ENCODE data around the gene FHIT. TPM values are rescaled to one million over a fixed set of nuclear protein-coding genes. Genes with fewer than 3 reads are reported as not detected.

The FHIT gene
- total RNA-seq, 1 donor from 2014 or later: 16.1 TPM

DNA sequence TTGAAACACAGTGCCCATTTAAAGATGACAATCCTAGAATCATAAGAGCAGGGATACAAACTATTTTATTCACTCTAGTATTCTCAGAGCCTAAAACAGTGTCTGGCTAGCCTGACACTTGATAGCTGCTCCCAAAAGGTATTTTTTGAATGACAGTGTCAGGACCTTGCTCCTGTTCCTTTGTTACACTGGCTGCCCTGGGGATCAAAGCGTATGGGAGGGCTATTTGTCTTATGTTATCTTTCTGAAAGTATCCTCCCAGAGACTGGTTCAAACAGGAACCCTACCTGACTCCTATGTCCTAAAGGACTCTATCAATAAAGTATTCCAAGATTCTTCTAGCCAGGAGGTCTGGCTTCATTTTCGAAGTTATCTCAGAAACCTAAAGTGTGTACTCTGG lies 621.4 kb downstream of the FHIT start:
- Mint-ChIP-seq H3K27ac (no peak overlapping the region), H3K36me3 (ENCODE audit: insufficient read depth) (no peaks in the 10 kb centered on the region), H3K4me1 (ENCODE audit: low read depth) (no peaks in the 10 kb centered on the region), H3K9me3 (ENCODE audit: low read depth) (no peaks in the 10 kb centered on the region), H3K27me3 (no peaks in the 10 kb centered on the region), H3K4me3 (ENCODE audit: low read depth) (no peak overlapping the region)
- TF ChIP-seq, protein P1, sequence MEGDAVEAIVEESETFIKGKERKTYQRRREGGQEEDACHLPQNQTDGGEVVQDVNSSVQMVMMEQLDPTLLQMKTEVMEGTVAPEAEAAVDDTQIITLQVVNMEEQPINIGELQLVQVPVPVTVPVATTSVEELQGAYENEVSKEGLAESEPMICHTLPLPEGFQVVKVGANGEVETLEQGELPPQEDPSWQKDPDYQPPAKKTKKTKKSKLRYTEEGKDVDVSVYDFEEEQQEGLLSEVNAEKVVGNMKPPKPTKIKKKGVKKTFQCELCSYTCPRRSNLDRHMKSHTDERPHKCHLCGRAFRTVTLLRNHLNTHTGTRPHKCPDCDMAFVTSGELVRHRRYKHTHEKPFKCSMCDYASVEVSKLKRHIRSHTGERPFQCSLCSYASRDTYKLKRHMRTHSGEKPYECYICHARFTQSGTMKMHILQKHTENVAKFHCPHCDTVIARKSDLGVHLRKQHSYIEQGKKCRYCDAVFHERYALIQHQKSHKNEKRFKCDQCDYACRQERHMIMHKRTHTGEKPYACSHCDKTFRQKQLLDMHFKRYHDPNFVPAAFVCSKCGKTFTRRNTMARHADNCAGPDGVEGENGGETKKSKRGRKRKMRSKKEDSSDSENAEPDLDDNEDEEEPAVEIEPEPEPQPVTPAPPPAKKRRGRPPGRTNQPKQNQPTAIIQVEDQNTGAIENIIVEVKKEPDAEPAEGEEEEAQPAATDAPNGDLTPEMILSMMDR (IDR thresholded peaks at IDR 0.05; ENCODE audit: unreplicated experiment): no peak
- no peak for DNase-seq (ENCODE audit: low spot score, unreplicated experiment)

- H3K9me3 Mint-ChIP-seq (ENCODE audit: low read depth): peaks cover 13% of the 10 kb centered on the region
- no peaks in the 10 kb centered on the region for H3K4me1 Mint-ChIP-seq (ENCODE audit: low read depth)
- H3K27ac Mint-ChIP-seq: no peak overlapping the region
- TF ChIP-seq, protein P1 (IDR thresholded peaks at IDR 0.05; ENCODE audit: unreplicated experiment): no peak
- H3K36me3 Mint-ChIP-seq (ENCODE audit: insufficient read depth): peaks cover 3% of the 10 kb centered on the region
- DNase-seq (ENCODE audit: low spot score, unreplicated experiment): no peak
- no peaks in the 10 kb centered on the region for H3K27me3 Mint-ChIP-seq
- H3K4me3 Mint-ChIP-seq (ENCODE audit: low read depth): no peak overlapping the region
Measured at GRCh38 chr3:60622349-60622748, 628.9 kb downstream of the FHIT start.

- peaks cover 13% of the 10 kb centered on the region for H3K9me3 Mint-ChIP-seq (ENCODE audit: low read depth)
- H3K4me1 Mint-ChIP-seq (ENCODE audit: low read depth): peaks cover 4% of the 10 kb centered on the region
- H3K27me3 Mint-ChIP-seq: no peaks in the 10 kb centered on the region
- H3K27ac Mint-ChIP-seq: no peak overlapping the region
- H3K36me3 Mint-ChIP-seq (ENCODE audit: insufficient read depth): peaks cover 3% of the 10 kb centered on the region
- DNase-seq (ENCODE audit: low spot score, unreplicated experiment): no peak
- H3K4me3 Mint-ChIP-seq (ENCODE audit: low read depth): no peak overlapping the region
- TF ChIP-seq, protein P1 (IDR thresholded peaks at IDR 0.05; ENCODE audit: unreplicated experiment): no peak
Measured at GRCh38 chr3:60617188-60617587, 634.1 kb downstream of the FHIT start.

- no peak overlapping the region for H3K27ac Mint-ChIP-seq
- peaks cover 3% of the 10 kb centered on the region for H3K9me3 Mint-ChIP-seq (ENCODE audit: low read depth)
- no peak overlapping the region for H3K4me3 Mint-ChIP-seq (ENCODE audit: low read depth)
- DNase-seq (ENCODE audit: low spot score, unreplicated experiment): no peak
- peaks cover 4% of the 10 kb centered on the region for H3K4me1 Mint-ChIP-seq (ENCODE audit: low read depth)
- TF ChIP-seq, protein P1 (IDR thresholded peaks at IDR 0.05; ENCODE audit: unreplicated experiment): no peak
- no peaks in the 10 kb centered on the region for H3K27me3 Mint-ChIP-seq
- H3K36me3 Mint-ChIP-seq (ENCODE audit: insufficient read depth): no peaks in the 10 kb centered on the region
Measured at GRCh38 chr3:60613769-60614303, 637.4 kb downstream of the FHIT start.

GRCh38 chr3:60610441-60611112 lies 640.7 kb downstream of the FHIT start:
- TF ChIP-seq, protein P1 (IDR thresholded peaks at IDR 0.05; ENCODE audit: unreplicated experiment): no peak
- Mint-ChIP-seq H3K4me3 (ENCODE audit: low read depth) (no peak overlapping the region), H3K9me3 (ENCODE audit: low read depth) (no peaks in the 10 kb centered on the region), H3K27ac (no peak overlapping the region), H3K4me1 (ENCODE audit: low read depth) (peaks cover 4% of the 10 kb centered on the region), H3K27me3 (no peaks in the 10 kb centered on the region), H3K36me3 (ENCODE audit: insufficient read depth) (no peaks in the 10 kb centered on the region)
- DNase-seq (ENCODE audit: low spot score, unreplicated experiment): no peak
